ENCODE data around the gene RIC3.
A peak's percentile ranks its signal among the peaks of the same experiment; 100 is the strongest.

The RIC3 gene

GRCh38 chr11:8168485-8169257, at the start of gene RIC3:
Gene RIC3 (minus strand): TSS chr11:8169025. CDS start chr11:8168989, 36 bp downstream.
- DNase-seq (ENCODE audit: extremely low read depth in 1 of 2, low read depth in 1 of 2): peak in 1 of 2 donors; percentile 17

DNA sequence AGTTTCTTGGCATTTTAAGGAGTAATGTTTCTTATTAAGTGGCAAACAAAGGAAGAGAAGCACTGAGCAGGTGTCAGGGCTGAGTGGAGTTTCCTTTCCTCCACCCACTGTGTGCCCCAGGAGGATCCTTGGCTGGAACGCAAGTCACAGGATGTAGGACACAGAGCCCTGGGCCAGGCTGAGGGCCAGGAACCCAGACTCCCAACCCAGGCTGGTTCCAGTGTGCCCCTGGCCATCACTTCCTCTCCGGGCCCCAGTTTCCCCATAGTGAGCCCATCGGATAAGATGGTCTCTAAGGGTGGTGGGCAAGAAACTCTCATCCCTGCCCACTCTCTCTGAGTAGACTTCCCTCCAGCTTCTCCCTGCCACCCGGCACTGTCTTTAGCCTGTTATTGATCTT, 49.6 kb upstream of the RIC3 start:
- DNase-seq (ENCODE audit: extremely low read depth in 1 of 2, low read depth in 1 of 2): no peak

GRCh38 chr11:8217926-8218325, 49.1 kb upstream of the RIC3 start:
- DNase-seq (ENCODE audit: extremely low read depth in 1 of 2, low read depth in 1 of 2): no peak

- no peak for DNase-seq (ENCODE audit: extremely low read depth in 1 of 2, low read depth in 1 of 2)
Observed at GRCh38 chr11:8217136-8217535, 48.3 kb upstream of the RIC3 start.

DNA sequence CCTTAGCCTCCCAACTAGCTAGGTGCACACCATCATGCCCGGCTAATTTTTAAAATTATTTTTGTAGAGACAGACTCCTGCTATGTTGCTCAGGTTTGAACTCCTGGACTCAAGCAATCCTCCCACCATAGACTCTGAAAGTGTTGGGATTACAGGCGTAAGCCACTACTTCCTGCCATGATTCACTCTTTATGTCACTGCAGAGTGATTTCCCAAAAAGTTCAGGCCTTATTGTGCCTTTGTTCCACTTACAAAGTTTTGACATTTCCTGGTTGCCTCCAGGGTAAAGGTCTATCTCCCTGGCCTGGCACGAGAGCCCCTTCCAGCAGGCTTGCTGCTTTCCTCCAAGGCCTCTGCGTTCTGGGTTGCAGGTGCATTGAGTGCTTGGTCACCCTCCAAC, 44.6 kb upstream of the RIC3 start:
- no peak for DNase-seq (ENCODE audit: extremely low read depth in 1 of 2, low read depth in 1 of 2)

- DNase-seq (ENCODE audit: extremely low read depth in 1 of 2, low read depth in 1 of 2): no peak
Observed at GRCh38 chr11:8209208-8209807, 40.5 kb upstream of the RIC3 start.

DNA sequence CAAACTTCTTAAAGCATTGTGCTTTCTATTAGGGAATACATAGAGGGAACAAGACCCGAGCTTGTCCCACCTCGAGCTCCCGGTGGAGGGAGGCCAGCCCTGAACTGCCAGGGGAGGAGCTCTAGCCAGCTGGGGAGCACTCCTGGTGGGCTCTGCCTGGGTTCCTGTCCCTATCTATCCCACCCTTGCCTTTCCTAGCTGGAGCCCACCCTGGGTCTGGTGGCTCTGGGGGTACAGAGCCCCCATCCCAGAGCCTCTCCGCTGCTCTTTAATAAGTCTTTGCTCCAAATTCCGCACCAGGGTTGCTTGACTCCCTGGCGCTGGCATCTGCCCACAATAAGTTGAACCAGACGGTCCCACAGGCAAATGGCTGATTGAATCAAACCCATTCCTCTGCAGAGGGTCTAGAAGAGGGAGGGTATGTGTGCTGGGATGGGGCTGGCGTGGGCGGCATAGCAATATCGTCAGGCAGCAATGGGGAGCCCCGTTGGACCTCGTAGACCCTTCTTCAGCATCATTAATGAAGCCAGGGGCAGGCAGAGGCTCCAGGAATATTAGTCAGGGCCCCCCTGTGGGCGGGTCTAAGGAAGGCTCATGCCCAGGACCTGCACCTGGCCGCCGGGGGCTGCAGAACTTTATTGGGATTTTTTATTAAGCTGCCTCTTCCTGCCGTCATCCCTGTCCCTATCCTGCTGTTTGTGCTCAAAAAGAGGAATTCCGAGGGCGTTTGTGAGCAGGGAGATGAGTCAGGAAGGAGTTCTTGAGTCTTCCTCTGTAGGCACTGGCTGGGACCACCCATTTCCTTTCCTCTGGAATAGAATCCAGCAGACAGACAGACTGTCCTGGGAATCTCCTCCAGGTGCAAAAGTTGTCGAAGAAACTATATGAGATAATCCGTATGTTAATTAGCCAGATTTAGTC, 38.5 kb upstream of the RIC3 start:
- DNase-seq (ENCODE audit: extremely low read depth in 1 of 2, low read depth in 1 of 2): no peak

GRCh38 chr11:8206251-8207079, 37.6 kb upstream of the RIC3 start:
- no peak for DNase-seq (ENCODE audit: extremely low read depth in 1 of 2, low read depth in 1 of 2)

DNA sequence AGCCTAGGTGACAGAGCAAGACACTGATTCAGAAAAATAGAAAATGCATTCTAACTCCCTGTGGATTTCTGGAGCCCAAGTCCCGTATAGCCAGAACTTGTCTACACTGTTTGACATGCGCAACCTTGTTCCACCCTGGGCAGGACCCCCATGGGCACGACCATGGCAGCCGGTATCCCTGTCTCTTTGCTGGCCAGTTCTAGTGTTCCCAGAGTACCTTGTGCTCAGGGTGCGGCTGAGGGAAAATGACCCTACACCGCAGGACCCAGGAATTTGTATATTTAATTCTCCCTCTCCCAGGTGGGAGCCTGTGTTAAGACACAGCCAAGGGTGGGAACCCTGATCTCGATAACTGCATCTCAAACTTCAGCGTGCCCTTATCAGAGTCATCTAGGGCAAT, 36.7 kb upstream of the RIC3 start:
- no peak for DNase-seq (ENCODE audit: extremely low read depth in 1 of 2, low read depth in 1 of 2)

DNA sequence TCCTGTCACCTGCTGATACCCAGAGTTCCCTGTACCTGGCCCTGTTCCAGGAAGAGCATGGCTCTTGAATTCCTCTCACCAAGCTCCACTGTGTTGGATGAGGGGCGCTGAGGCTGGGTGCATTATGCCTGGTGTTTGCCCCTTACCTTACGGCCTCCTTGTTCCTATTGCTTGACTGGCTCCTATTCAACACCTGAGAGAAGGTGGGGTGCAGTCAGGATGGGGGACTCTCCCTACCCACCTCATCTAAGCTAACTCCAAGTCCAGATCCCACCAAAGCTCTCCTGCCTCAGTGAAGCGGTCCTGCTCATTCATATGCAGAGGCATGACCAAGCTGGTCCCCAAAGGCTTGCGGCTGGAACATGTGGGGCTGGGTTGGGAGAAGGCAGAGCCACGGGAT, 35.8 kb upstream of the RIC3 start:
- no peak for DNase-seq (ENCODE audit: extremely low read depth in 1 of 2, low read depth in 1 of 2)

DNA sequence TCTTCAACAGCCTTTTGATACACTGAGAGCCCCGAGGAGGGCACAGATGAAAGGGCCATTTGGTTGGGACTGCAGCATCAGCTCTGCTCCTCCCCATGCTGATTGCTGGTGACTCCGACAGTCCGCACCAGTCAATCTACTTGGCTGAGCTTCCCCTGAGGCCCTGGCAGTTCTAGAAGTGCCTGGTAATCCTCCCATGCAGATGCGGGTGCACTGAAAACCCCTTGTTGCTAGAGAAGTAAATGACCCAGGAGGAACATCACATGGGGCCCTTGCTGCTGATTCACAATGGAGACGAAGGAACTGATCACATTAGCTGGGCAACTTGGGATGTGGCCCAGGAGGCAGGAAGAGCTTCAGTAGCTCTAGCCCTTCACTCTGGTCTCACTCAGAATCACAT, 35.2 kb upstream of the RIC3 start:
- no peak for DNase-seq (ENCODE audit: extremely low read depth in 1 of 2, low read depth in 1 of 2)

DNA sequence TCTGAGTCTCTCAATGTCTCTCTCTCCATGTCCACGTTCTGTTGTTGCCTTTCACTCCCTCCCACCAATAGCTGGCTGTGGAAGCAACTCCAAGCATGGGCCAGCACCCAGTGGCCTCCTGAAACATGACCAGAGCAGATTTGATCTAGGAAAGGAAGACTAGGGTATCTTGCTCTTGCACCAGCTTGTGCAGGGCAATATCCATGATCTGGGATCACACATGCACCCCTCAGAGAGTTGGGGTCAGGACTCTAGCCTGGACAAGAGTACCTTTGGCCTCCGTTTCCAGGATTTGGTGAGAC, 34.5 kb upstream of the RIC3 start:
- no peak for DNase-seq (ENCODE audit: extremely low read depth in 1 of 2, low read depth in 1 of 2)

DNA sequence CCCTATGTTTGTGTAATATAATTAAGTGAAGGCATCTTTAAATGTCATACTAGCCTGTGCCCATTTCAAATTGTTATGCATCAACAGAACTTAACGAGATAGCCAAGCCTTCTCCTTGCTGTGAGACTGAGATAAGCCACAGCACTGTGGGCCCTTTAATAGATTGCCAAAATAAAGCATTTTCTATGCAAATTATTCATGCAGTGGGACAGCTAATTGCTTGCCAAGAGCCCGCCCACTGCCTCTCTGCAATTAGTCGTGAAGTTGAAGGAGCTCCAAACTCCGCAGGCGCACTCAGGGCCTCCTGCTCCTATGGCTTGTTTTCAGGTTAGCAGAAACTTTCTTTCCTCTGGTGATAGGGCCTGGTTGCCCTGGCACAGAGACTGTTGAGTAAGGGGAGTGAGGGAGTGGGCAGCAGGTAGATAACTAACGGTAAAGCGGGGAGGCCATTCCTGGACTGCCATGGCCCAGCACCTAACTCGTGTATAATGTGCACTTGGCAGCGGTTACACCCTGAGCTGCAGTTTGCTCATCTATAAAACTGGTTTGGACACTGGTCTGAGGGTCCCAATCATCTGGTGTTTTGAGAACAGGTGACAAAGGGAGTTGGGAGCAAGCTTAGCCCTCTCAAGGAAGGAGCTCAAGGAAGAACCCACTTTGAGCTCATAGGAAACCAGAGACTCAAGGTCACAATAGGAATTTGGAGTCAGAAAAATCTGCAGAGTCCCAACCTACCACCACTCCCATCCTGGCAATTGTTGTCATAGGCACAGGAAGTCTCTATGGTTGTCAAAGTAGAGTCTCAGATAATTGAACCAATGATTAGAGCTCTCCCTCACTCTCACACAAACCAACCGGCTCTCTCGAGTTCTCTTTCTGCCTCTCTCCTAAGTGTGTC, 33.9 kb upstream of the RIC3 start:
- DNase-seq (ENCODE audit: extremely low read depth in 1 of 2, low read depth in 1 of 2): no peak

DNA sequence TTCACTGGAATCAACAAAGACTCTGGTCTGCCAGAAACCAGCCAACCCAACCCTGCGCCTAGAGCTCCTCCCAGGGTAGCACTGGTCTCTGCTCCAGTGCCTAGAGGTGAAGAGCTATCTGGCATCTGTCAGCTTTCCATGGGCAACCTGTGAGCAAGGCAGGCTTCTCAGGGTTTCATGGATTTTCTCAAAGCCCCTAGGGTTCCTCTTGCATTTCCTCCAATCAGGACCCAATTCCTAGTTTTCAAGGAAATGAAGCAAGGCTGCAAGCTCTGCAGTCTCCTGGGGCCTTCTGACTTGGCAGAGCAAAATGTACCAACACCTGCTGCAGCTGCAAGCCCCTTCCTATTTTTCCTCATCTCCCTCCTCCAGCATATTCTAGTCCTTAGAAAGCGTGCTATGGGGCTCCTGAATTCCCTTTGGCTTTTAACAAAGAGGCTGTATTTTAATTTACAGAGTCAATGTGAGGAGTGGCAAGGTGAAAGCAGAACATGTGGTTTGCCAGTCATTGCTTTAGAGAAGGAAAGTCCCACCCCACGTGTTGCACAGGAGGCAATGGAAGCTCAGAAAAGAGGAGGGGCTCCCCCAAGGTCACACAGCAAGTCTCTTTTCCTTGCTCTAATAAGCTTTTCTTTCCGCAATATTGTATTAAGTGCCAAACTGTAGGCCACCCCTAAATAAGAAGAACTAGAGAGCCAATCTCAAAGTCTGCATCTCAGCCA, 33.0 kb upstream of the RIC3 start:
- no peak for DNase-seq (ENCODE audit: extremely low read depth in 1 of 2, low read depth in 1 of 2)

DNA sequence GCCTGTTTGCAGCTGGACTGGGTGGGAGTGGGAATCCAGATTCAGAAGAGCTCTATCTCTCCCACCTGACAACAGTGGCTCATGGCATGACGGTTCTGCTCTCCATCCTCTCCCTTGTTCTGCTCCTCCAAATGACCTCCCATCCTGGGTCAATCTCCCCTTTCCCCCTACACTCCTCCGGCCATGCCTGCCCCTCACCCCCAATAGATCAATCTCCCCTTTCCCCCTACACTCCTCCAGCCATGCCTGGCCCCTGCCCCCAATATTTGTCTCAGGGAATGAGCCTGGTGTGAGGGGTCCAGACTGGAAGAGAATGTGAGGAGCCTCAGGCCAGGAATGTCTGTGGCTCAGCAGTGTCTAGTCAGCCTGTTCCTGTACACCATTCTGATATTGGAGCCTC, 30.9 kb upstream of the RIC3 start:
- DNase-seq (ENCODE audit: extremely low read depth in 1 of 2, low read depth in 1 of 2): no peak

DNA sequence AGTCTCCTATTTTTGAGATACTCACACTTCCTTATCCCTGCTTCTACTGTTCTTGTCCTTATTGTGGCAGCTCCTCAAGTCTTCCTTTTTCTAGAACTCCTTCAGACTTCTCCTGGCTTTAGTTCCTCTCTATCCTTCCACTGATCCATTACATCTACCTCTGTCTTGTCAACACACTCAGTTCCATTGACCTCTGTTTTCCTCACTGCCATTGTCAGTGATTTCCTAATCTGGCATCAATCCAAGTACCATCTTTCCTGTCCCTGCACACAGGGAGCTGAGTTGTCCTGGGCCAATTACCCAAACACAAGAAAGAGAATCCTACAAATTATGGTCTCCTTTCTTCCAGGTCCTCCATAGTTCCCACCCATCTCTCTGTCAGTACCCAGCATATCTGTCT, 27.9 kb upstream of the RIC3 start:
- DNase-seq (ENCODE audit: extremely low read depth in 1 of 2, low read depth in 1 of 2): no peak

DNA sequence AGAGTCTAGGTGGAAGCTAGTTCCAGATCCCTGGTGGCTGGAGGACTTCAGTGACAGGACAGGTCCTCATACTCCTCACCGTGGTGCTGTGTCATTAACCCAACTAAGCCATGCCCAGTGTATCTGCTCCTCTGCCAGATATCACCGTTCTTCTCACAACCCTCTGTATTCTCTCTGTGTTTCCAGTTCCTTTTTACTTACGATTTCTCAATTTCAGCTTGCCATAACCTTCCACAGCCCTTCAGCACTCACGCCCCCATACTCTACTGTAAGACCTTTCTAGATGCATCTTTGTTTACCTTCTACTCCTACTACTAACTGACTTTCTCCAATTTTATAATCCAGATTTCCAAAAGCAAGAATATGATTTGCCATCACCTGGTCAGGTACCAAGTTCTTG, 26.1 kb upstream of the RIC3 start:
- DNase-seq (ENCODE audit: extremely low read depth in 1 of 2, low read depth in 1 of 2): no peak

GRCh38 chr11:8192896-8193209, 24.0 kb upstream of the RIC3 start:
- no peak for DNase-seq (ENCODE audit: extremely low read depth in 1 of 2, low read depth in 1 of 2)
